GM18519 (cell line): ENCODE measurements around the gene KRT222.

Source experiments
- ATAC-seq: cut with Tn5 transposase; IDR thresholded peaks from one replicate; pipeline ENCODE4 v1.9.1; 2021; ENCODE audit warnings: mild to moderate bottlenecking, moderate library complexity; ENCODE audit not compliant: unreplicated experiment, low FRiP score

KRT222 gene

GRCh38 chr17:40659911-40660310 is 5.1 kb downstream of the KRT222 start:
- ATAC-seq: no peak

- ATAC-seq: no peak
These were observed 6.6 kb downstream of the KRT222 start for GRCh38 chr17:40658396-40658795.

GRCh38 chr17:40651939-40652338 is 13.0 kb downstream of the KRT222 start:
- ATAC-seq: no peak

- no peak for ATAC-seq
These were observed 16.5 kb downstream of the KRT222 start for GRCh38 chr17:40648384-40648968.

GRCh38 chr17:40647624-40648383 is 17.2 kb downstream of the KRT222 start, which contains the start of gene SMARCE1:
TSS of gene SMARCE1 (minus strand) at chr17:40647818. CDS start at chr17:40645802, 2,016 bp downstream.
- ATAC-seq: no peak

- no peak for ATAC-seq
These were observed 18.0 kb downstream of the KRT222 start for GRCh38 chr17:40646791-40647623.

GRCh38 chr17:40645943-40646342 is 19.0 kb downstream of the KRT222 start:
- ATAC-seq: no peak

- no peak for ATAC-seq
These were observed 19.7 kb downstream of the KRT222 start for GRCh38 chr17:40645291-40645690.

- no peak for ATAC-seq
These were observed 27.0 kb downstream of the KRT222 start for GRCh38 chr17:40637931-40638330.

- ATAC-seq: no peak
These were observed 31.1 kb downstream of the KRT222 start for GRCh38 chr17:40633871-40634270.

GRCh38 chr17:40632216-40632615 is 32.8 kb downstream of the KRT222 start:
- ATAC-seq: no peak

GRCh38 chr17:40629842-40630241 is 35.1 kb downstream of the KRT222 start:
- ATAC-seq: no peak

- no peak for ATAC-seq
These were observed 39.7 kb downstream of the KRT222 start for GRCh38 chr17:40625311-40625710.

GRCh38 chr17:40623419-40624210 is 41.4 kb downstream of the KRT222 start:
- ATAC-seq: no peak

GRCh38 chr17:40622509-40622928 is 42.5 kb downstream of the KRT222 start:
- ATAC-seq: no peak

- ATAC-seq: no peak
These were observed 43.4 kb downstream of the KRT222 start for GRCh38 chr17:40621578-40621977.

GRCh38 chr17:40621019-40621418 is 44.0 kb downstream of the KRT222 start:
- ATAC-seq: no peak

GRCh38 chr17:40618754-40619625 is 46.0 kb downstream of the KRT222 start:
- no peak for ATAC-seq

- no peak for ATAC-seq
These were observed 47.2 kb downstream of the KRT222 start for GRCh38 chr17:40617678-40618240.
